ENCODE data around the gene RCAN2.

The RCAN2 gene

GRCh38 chr6:46246081-46246480, 245.2 kb downstream of the RCAN2 start:
- no peak for DNase-seq

- DNase-seq = no peak
Observed at GRCh38 chr6:46244670-46245069, 246.6 kb downstream of the RCAN2 start.

- DNase-seq = no peak
Observed at GRCh38 chr6:46243754-46244153, 247.5 kb downstream of the RCAN2 start.

GRCh38 chr6:46242921-46243320, 248.3 kb downstream of the RCAN2 start:
- DNase-seq = no peak

- DNase-seq = no peak
Observed at GRCh38 chr6:46240866-46241565, 250.2 kb downstream of the RCAN2 start.

GRCh38 chr6:46236752-46237151, 254.5 kb downstream of the RCAN2 start:
- no peak for DNase-seq

GRCh38 chr6:46235242-46235641, 256.0 kb downstream of the RCAN2 start:
- no peak for DNase-seq

GRCh38 chr6:46234700-46235099, 256.5 kb downstream of the RCAN2 start:
- DNase-seq = no peak

GRCh38 chr6:46234156-46234556, 257.1 kb downstream of the RCAN2 start:
- DNase-seq = no peak

- no peak for DNase-seq
Observed at GRCh38 chr6:46233129-46233528, 258.1 kb downstream of the RCAN2 start.

GRCh38 chr6:46222286-46222685, 269.0 kb downstream of the RCAN2 start:
- no peak for DNase-seq

- no peak for DNase-seq
Observed at GRCh38 chr6:46221222-46221793, 269.9 kb downstream of the RCAN2 start.

GRCh38 chr6:46220352-46221221, 270.7 kb downstream of the RCAN2 start:
- DNase-seq = no peak

- no peak for DNase-seq
Observed at GRCh38 chr6:46219661-46220060, 271.6 kb downstream of the RCAN2 start.

- DNase-seq = no peak
Observed at GRCh38 chr6:46218457-46218856, 272.8 kb downstream of the RCAN2 start.

GRCh38 chr6:46217671-46218131, 273.5 kb downstream of the RCAN2 start:
- no peak for DNase-seq

GRCh38 chr6:46216879-46217278, 274.4 kb downstream of the RCAN2 start:
- DNase-seq = no peak

- DNase-seq = no peak
Observed at GRCh38 chr6:46215777-46216176, 275.5 kb downstream of the RCAN2 start.

- DNase-seq = no peak
Observed at GRCh38 chr6:46215213-46215612, 276.0 kb downstream of the RCAN2 start.

- DNase-seq = no peak
Observed at GRCh38 chr6:46211917-46212316, 279.3 kb downstream of the RCAN2 start.

- no peak for DNase-seq
Observed at GRCh38 chr6:46210294-46210693, 281.0 kb downstream of the RCAN2 start.

GRCh38 chr6:46208303-46208702, 282.9 kb downstream of the RCAN2 start:
- DNase-seq = no peak

GRCh38 chr6:46207174-46207573, 284.1 kb downstream of the RCAN2 start:
- no peak for DNase-seq
